ENCODE data around the gene DNAJC12.
"Not testable (repeated sequence)": the region's sequence is repeated elsewhere in the genome, so short reads cannot be mapped to it uniquely, and the experiment has no call there.

DNAJC12 gene

DNA sequence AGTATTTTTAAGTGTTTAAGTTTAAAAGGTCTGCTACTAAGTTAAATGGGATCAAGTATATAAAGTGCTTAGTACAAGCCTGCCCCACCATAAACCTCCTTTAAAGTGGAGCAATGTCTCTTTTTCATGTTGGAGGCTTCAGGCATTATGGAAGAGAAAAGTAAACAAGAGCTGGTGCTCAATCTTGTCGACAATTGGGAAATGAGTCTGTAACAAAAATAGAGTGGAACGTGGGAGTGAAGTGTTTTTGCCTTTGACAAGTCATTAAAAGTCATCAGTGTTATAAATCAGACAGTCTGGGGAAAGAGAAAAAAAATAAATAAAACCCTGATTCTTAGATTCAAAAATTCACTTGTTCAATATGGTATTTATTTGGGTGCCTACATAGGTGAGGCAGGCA is 44.7 kb downstream of the DNAJC12 start:
- DNase-seq (ENCODE audit: low read depth in 2 of 3, low spot score in 2 of 3): no peak

DNA sequence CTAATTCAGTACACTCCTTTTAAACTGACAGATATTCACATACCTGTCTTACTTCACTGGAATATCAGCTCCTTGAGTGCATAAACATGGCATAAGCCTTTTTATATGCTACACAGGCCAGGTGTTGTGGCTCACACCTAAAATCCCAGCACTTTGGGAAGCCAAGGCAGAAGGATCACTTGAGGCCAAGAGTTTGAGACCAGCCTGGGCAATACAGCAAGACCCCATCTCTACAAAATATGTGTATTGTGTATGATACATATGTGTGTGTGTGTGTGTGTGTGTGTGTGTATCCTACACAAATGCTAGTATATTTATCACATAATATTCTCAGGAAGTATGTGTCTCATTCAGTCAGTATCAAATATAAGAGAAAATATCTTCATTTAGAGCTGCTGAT is 45.3 kb downstream of the DNAJC12 start:
- DNase-seq (ENCODE audit: low read depth in 2 of 3, low spot score in 2 of 3): no peak

DNA sequence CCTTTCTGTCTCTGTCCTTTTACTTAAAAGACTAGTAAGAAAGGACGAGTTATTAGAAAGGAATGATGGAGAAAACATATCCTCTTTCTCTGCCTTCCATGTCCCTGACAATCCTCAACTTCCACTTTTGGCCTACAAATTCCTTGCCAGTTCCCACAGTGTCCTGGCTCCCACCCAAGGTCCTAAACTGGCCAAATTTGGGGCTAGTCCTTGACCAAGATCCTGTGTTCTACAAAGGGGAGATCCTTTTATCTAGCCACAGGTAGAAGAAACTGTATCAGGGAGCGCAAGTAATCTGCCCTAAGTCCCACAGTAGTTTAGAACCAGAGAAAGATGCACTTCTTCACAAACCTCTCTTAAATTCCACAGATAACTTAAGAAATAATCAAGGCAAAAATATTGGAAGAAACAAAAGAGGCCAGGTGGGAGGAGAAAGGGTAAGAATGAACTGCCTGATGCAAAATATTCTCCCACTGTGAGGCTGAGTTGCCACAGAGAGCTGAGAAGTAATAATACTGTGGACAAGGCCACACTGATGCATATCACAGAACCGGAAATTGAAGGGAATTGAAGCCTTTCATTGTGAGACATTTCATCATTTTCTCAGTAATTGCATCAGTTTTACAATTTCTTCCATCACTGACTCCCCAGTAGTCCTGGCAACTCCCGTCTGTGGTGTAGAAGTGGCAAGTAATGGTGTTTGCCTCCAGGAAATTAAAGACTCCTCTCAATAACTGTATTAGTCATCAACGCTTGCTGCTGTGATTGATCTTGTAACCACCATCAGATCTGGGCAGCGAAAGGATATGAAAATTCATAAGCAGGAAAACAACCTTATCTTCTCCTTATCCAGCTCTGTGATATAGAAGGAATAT is 47.2 kb downstream of the DNAJC12 start:
- DNase-seq (ENCODE audit: low read depth in 2 of 3, low spot score in 2 of 3): no peak

DNA sequence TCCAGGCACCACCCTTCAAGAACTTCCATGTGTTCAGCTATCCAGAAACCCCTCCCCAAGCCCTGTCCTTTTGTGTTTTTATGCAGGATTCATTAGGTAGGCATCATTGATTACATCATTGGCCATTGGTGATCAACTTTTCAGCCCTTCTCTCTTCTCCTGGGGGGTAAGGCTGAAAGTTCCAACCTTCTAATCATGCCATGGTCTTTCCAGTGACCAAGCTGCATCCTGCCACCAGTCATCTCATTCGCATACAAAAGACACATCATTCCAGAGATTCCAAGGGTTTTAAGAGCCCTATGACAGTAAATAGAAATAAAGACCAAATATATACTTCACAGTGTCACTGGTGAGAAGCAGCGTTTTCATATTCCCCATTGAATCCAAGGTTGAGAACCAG is 48.2 kb downstream of the DNAJC12 start:
- DNase-seq (ENCODE audit: low read depth in 2 of 3, low spot score in 2 of 3): no peak

DNA sequence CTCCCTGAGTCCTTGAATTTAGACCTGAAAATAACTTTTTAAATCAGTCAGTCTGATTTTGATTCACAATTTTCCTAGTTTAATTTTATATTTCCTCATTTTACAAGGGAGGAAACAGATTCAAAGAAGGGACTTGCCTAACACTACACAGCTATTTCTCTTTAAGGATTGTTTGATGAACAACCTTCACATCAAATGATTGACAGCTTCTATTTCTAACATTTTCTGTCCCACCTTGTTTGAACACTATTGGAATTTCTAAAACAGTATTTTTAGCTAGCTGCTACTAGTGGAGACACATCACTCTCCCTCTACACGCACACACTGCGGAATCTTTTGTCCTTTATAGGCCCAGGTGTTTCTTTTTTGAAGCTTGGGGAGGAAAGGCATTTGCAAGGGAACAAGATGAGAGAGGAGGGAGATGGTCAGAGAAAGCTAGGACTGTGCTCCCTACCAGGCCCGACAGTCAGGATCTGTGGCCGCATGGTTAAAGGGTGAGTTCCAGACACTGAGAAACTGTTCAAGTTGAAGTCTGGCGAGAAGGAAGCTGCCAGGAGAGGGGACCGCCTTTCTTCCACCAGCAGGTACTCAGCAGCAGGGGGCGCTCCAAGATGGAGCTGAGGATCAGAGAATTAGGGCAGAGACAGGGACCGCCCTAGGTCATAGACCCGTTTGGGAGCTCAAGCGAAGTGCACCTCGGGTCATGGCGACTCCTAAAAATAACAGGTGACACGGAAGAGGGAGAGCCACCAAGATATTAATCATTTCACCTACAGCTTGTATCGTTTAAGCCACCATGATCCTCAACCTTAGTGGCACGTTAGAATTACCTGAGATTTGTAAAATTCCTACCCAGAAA is 49.7 kb downstream of the DNAJC12 start:
- peak; percentile 54 to 65 (median 56) for DNase-seq (ENCODE audit: low read depth in 2 of 3, low spot score in 2 of 3)

DNA sequence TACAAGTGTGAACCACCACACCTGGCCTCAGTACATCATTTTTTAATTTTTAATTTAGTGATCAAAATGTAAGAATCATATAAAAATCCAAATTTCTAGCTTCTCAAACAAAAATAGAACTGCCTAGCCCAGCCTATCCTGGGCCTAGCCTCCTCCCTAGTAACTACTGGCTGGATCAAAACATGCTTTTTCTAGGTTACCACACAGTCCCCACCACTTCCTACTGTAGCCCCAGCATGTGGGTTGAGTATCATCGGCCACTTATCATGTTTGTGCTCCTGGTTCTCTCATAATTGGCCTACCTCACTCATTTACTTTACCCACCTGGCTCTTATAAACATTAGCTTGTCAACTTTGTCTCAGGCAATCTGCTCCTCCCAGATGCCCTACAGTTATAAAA is 52.9 kb downstream of the DNAJC12 start:
- no peak for DNase-seq (ENCODE audit: low read depth in 2 of 3, low spot score in 2 of 3)

DNA sequence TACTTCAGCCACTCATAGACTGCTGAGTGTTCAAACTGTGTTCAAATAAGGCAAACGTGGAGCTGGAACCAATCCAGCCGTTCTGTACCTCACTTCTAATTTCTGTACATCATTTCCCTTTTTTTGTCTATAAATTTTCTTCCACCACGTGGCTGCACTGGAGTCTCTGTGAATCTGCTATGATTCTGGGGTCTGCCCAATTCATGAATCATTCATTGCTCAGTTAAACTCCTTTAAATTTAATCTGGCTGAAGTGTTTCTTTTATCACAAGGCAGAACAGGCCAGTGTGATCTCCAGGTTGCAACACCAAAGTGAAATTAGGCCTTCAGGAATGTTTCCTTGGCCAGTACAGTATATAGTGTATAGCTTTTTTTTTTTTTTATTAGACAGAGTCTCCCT is 53.5 kb downstream of the DNAJC12 start:
- DNase-seq (ENCODE audit: low read depth in 2 of 3, low spot score in 2 of 3): no peak

DNA sequence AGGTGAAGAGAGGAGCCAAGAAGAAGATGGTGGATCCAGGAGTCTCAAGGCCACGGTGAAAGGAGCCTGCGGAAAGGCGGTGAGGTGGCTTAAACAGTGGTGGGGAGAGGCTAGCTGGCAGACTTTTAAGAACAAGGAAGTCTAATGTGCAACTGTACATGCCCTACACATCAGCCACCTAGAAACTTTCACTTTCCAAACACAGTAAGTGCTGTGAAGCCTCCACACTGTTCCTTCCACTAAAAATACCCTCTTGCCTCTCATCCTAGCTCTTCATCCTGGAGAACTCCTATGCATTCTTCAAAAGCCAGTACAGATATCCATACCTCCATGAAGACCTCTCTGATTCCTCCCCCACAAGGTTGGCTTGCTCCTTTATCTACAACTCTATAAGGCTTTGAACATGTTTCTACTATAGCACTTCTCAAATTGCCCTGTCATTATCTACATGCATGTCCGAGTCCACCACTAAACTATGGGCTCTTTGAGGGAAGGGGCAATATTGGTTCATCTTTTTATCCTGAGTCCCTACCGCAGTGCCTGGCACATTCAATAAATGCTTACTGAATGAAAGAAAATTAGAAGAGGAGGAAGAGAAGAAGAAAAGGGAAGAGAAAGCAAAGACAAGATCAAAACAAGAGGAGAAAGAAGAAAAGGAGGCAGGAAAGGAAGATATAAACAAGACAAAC is 54.2 kb downstream of the DNAJC12 start:
- DNase-seq (ENCODE audit: low read depth in 2 of 3, low spot score in 2 of 3): no peak

DNA sequence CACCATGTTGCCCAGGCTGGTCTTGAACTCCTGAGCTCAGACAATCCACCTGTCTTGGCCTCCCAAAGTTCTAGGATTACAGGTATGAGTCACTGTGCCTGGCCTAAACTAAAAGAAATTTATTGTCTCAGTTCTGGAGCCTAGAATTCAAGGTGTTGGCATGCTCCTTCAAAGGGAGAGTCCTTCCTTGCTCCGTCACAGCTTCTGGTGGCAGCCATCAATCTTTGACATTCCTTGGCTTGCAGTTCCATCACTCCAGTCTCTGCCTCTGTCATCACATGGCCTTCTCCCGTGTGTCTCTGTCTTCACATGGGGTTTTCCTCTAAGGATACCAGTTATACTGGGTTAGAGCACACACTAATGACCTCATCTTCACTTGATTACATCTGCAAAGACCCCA is 55.5 kb downstream of the DNAJC12 start:
- DNase-seq (ENCODE audit: low read depth in 2 of 3, low spot score in 2 of 3): no peak

DNA sequence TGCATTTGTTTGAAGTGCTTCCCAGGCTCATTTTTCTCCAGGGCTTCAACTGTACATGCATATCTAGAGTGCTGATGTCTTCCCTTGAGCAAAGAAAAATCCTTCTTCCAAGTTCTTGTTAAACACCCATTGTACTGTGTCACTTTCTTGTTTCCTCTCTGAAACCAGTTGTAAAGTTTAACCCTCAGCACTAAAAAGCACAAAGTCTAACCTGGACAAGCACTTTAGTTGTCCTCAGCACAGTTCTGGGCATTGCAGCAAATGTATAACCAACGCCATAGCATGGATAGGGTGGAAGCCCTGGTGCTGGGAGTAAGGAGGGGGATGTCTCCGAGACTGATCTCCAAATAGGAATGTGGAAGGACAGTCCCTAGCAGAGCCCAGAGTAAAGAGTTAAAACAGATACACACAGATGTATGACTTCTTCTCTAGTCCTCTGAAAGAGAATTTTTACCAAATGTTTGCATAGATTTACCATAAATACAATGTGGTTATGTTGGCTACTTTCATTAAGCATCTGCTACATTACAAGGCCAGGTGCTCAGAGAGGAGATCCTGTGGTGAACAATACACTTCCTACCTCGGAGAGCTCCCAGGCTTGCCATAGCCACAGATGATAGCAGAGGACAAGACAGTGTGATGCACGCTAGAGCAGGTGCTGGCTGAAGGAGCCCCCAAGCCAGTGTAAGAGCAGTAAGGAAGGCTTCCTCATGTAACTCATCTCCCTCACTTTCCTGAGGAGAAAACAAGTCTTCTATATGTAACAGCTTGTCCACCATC is 57.0 kb downstream of the DNAJC12 start:
- DNase-seq (ENCODE audit: low read depth in 2 of 3, low spot score in 2 of 3): no peak

DNA sequence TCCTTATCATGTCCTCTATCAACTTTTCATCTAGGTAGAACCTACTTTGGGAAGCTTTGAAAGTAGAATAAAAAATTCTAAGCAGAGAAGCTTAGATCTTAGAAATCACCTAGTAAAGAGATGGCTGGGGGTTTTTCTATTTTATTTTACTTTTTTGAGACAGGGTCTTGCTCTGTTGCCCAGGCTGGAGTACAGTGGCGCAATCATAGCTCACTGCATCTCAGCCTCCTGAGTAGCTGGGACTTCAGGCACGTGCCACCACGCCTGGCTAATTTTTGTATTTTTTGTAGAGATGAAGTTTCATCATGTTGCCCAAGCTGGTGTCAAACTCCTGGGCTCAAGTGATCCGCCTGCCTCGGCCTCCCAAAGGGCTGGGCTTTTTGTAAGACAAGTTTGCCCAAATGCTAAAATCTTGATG is 57.8 kb downstream of the DNAJC12 start:
- not testable (repeated sequence) for DNase-seq (ENCODE audit: low read depth in 2 of 3, low spot score in 2 of 3)

DNA sequence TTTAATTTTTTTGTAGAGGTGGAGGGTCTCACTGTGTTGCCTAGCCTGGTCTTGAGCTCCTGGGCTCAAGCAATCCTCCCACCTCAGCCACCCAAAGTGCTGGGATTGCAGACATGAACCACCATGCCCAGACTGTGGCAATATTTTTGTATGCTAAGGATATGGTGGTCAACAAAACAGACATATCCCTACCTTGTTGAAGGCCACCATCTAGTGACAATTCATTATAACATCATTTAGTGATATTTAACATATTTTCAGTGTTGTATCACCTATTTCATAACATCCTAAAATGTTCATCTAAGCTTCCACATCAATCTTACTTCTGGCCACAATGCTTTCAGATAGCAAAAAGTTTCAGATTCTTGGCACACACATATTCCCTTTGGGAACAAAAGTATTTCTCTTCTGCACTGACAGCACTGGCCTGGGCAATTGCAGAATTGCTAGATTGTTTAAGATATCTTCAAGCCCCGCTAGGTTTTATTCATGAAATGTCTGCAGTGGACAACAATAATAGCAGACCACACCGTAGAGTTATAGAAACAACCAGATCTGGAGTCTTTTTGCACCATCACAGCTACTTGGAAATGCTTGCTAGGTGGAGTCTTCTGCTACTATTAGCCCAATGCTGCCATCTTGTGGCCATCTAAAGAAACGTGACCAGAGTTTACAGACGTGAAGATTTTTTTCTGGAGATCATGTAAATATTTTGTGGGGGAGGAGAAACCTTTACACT is 58.4 kb downstream of the DNAJC12 start:
- DNase-seq (ENCODE audit: low read depth in 2 of 3, low spot score in 2 of 3): peak in 1 of 3 experiments; percentile 52

DNA sequence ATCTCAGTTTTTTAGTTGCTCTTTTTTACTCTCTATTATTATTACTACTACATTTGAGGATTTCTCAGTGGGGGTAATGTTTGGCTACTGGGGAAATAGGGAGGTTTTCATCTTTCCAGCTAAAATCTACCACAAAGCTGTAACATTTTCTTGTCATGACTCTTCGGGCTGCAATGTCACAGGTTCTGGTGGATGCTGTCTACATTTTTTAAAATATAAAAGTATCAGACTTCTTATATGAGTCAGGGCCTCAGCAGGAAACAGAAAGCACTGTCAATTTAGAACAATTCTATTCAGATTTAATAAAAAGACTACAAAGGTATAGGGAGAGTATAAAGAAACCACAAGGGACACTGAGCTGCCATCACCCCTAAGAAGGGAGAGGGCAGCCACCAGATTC is 61.6 kb downstream of the DNAJC12 start:
- no peak for DNase-seq (ENCODE audit: low read depth in 2 of 3, low spot score in 2 of 3)

DNA sequence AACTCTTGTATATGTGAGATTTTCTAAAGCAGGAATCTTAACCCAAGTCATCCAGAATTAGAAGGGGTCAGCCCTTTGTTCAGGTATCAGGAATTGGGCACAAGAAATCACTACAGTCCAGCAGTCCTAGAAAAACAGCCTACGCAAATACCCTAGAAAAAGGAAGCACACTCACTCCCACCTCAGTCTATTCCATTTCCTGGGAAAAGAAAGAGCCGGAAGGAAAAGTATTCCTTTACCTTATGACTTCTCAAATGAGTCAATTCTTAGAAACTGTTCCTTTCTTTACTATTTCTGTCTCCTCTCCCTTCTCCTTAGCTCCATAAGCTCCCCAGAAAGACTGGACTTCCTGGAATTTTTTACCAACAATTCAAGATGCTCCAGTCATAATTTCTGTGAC is 62.7 kb downstream of the DNAJC12 start:
- no peak for DNase-seq (ENCODE audit: low read depth in 2 of 3, low spot score in 2 of 3)

DNA sequence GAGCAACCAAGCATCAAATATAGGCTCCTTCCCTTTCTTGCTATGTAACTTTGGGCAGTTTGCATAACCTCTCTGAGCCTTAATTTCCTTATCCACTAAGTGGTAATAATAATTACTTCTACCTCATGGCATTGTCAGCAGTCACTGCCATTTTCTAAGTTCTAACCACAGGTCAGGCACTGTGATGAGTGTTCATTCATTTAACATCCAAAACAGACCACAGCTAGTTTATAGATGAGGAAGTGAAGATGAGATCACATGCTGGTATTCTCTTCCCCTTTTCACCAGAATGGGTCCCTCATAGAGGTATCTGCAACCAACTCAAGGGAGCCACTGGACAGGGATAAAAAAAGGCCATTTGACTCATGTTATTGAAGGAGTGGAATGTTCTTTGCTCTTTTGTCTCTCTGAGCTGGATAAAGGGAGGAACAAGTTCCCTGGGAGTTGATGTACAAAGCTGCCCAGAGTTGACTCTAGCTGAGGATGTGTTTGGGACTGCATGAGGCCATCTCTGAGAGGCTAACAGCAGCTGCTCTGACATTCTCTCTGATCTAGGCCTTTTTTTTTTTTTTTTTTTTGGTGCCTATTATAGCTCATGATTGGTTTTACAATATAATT is 65.0 kb downstream of the DNAJC12 start:
- DNase-seq (ENCODE audit: low read depth in 2 of 3, low spot score in 2 of 3): no peak

DNA sequence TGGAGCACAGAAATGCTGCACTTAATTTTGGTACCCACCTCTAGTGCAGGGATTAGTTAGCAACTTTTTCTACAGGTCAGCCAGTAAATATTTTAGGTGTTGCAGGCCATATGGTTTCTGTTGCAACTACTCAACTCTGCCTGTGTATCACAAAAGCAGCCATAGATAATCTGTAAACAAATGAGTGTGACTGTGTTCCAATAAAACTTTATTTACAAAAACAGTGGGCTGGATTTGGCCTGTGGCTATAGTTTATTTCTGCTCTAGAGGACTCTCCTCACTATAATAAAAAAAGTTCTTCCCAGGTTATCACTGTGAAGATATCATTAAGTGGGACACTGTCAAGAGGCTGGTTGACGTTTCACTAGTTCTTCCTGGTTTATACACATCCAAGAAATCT is 65.8 kb downstream of the DNAJC12 start:
- DNase-seq (ENCODE audit: low read depth in 2 of 3, low spot score in 2 of 3): no peak

DNA sequence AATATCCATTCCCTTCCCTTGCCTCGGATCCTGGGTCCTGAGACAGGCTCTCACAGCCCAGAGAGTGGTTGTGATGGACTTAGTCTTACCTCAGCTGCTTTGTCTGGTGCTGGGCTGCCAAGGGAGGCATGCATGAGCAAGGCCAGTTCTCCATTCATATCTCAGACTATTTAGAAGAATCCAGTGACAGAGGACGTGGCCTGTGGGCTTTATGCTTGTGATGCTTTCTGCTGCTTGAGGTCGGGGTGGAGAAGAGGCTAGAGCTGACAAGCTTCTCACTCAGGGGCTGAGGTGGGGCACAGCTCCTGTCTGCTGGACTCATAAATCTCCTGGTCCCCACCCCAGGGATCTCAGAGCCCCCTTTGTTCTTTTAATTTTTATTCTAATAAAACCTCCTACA is 66.8 kb downstream of the DNAJC12 start:
- DNase-seq (ENCODE audit: low read depth in 2 of 3, low spot score in 2 of 3): no peak

DNA sequence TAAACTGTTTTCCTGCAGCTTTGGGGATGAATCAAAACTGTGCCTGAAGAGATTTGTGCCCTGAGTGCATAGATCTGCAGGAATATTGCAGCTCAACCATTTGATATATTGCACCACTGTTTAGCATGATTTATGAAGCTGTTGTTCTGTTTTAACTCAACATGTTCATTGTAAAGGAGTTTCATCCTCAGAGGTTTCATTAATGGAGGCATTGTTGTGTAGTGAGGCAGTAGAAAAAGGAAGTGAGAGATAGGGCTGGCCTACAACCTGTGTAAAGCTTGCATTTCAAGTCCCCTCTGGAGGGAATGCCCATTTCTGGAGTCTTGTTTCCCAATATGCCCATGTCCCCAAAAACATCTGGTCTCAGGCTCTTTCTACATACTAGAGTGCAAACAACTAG is 67.5 kb downstream of the DNAJC12 start:
- no peak for DNase-seq (ENCODE audit: low read depth in 2 of 3, low spot score in 2 of 3)

DNA sequence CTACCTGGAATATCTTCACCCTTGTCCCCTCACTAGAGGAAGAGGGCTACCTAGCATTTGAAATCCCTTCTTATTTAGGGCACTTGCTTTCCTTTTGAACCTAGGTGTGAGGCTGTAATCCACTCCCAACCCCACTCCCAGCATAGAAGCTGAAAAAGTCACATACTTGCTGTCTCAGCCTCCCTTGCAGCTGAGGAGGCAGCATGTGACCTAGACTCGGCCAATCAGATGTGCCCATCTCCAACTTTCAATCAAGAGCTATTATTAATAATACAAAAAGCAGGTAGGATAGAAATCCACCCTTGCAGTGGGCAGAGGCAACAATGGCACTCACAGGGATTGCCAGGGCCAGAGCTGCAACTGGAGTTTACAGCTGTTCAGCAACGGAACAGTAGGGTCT is 70.7 kb downstream of the DNAJC12 start:
- no peak for DNase-seq (ENCODE audit: low read depth in 2 of 3, low spot score in 2 of 3)

Data from activated CD8-positive, alpha-beta memory T cell treated with anti-CD3 and anti-CD28 coated beads for 48 hours (primary cell).